GM21723 (cell line): ENCODE measurements around the gene YWHAE.
"Not testable (repeated sequence)": the region's sequence is repeated elsewhere in the genome, so short reads cannot be mapped to it uniquely, and the experiment has no call there.

ENCODE experiments used
- ATAC-seq: cut with Tn5 transposase; IDR thresholded peaks from one replicate; pipeline ENCODE4 v1.9.1; 2021; ENCODE audit warnings: mild to moderate bottlenecking, moderate library complexity; ENCODE audit not compliant: unreplicated experiment

YWHAE gene

DNA sequence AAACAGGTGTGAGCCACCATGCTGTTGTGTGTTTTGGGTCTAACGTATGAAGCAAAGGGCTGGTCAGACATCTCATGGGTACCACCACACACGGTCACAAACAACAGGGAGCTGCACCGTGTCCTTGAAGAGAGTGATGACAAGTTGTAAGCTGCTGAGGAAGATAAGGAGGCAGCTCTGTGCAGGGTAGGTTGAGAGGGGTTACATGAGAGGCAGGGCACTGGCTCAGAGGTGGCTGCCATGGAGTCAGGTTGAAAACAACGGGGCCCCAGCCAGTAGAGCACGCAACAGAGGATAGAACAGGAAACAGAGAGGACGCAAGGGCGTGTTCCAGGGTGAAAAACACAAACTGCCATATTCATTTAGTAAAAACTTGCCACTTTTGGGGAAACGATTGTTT, 68.3 kb downstream of the YWHAE start:
- no peak for ATAC-seq

DNA sequence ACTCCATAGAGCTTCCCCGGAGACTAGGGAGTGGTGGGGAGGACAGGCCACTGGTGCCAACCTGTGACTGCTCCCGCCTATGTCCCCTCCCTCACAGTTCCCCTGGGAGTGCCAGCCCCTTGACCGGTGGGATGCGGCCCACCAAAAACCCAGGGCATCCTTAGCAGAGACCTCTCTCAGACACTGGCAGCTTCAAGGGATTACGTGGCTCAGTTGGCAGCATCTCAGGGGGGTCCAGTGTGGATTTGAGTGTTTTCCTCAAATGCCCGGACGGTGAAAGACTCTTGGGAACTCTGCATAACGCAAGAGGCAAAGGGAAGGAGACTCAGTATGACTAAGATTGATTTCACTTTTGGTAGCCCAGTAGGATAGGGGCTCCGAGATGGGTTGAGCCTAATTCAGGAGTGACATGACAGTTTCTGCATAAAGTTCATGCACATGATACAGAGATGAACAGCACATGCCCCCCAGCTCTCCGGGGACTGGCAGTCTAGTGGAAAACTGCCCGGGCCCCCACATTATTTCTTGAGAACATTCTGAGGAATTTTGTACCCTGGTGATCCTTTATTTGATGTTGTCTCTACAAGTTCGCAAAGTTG, 70.2 kb downstream of the YWHAE start:
- no peak for ATAC-seq

- ATAC-seq = no peak
Measured at GRCh38 chr17:1328437-1328836, 71.6 kb downstream of the YWHAE start.

DNA sequence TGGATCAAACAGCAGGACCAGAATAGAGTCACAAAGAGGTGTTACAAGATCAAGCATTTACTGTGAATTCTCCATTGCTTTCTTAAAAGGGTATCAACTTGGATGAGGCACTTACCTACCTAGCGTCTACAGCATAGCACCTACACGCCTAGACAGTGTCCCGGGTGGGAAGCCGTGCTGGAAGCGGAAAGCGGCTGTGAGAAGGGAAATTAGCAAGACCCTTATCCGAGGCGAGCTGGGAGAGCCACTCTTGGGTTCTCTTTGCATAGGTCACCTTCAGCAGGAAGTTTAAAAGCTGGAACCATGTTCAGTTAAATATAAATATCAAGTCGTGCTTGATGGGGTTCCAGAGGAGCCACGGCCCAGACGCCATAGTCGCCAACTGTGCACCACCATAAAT, 74.3 kb downstream of the YWHAE start:
- no peak for ATAC-seq

DNA sequence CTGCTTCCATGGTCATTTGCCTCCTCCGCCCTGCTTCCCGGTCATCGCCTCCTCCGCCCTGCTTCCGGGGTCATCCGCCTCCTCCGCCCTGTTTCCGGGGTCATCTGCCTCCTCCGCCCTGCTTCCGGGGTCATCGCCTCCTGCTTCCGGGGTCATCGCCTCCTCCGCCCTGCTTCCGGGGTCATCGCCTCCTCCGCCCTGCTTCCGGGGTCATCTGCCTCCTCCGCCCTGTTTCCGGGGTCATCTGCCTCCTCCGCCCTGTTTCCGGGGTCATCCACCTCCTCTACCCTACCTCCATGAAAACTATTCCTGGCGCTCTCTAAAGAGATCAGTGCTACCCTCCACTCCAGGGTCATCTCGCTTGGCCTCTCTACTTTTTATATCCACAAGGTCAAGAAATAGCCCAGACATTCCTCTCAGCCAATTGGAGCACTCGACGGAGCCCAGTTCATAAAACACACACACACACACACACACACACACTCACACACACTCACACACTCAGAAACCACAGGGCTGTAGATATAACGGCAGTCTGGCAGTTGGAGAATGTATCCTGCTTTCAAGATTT, 75.7 kb downstream of the YWHAE start:
- no peak for ATAC-seq

DNA sequence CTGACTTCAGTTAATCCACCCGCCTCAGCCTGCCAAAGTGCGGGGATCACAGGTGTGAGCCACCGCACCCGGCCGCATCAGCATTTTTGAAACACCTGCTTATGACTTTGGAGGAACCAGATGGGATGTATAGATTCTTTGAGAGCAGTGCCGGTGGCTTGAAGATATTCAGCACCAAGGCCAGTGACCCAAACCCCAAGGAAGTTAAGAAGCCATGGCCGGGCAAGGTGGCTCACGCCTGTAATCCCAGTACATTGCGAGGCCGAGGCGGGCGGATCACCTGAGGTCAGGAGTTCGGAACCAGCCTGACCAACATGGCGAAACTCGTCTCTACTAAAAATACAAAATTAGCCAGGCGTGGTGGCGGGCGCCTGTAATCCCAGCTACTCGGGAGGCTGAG, 76.7 kb downstream of the YWHAE start:
- no peak for ATAC-seq

DNA sequence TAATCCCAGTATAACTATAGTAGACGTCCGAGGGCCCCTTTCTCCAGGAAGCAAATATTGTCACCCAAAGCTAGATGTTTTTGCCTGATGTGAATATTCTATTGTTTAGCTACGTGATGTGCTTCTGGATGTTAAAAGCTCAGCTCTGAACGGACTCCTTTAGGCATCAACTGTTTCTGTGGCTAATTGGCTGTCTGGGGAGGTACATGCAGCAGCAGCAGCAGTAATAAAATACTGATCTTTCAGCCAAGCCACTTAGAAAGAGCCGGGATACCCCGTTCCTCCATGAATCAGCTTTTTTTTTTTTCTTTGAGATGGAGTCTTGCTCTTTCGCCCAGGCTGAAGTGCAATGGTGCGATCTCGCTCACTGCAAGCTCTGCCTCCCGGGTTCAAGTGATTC, 77.5 kb downstream of the YWHAE start:
- ATAC-seq = no peak

GRCh38 chr17:1322014-1322428, 78.0 kb downstream of the YWHAE start:
- ATAC-seq = no peak

DNA sequence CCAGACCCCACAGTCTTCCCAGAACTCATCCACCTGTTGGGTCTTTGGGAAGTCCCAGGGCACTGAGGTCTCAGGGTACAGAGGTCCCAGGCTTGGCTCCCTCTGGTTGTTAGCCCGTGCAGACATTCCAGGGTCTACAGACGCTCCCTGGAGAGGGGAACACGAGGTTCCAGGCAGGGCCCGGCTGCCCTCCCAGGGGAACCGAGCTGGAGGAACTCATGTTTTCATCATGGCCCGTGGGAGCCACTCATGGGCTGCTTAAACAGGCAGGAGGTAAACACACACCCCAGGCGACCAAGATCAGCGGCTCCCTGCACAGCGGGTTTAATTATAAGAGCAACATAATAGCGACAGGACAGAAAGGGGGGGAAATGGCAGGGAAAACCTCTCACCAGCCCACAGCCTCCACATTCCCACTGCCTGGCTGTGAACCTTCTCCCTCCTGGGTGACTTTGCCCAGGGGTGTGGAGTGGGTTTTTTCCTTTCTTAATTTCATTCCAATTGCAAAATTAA, 84.1 kb downstream of the YWHAE start:
- ATAC-seq = no peak

- ATAC-seq = no peak
Measured at GRCh38 chr17:1315409-1315808, 84.6 kb downstream of the YWHAE start.

DNA sequence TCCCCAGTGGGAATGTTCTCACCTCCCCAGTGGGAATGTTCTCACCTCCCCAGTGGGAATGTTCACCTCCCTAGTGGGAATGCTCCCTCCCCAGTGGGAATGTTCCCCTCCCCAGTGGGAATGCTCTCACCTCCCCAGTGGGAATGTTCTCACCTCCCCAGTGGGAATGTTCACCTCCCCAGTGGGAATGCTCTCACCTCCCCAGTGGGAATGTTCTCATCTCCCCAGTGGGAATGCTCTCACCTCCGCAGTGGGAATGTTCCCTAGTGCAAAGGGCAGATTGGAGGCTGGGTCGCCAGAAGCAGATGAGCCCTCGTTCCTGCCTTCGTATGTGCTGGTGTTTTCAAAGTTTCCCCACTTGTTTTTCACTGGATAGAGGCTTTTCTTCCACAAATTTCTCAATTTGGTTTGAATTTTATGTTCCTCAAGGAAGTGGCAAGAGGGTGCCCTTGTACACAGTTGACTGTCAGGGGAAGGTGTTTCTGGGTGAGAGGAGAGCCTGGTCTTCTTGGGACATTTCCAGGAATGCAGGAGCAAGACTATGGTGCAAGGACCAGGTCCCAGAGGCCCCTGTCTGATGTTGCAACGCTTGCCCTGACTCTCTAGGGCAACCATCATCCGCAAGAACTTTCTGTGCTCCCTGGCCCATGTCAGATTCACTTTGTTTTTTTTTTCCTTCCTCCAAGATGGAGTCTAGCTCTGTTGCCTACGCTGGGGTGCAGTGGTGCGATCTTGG, 86.6 kb downstream of the YWHAE start:
- ATAC-seq = no peak

DNA sequence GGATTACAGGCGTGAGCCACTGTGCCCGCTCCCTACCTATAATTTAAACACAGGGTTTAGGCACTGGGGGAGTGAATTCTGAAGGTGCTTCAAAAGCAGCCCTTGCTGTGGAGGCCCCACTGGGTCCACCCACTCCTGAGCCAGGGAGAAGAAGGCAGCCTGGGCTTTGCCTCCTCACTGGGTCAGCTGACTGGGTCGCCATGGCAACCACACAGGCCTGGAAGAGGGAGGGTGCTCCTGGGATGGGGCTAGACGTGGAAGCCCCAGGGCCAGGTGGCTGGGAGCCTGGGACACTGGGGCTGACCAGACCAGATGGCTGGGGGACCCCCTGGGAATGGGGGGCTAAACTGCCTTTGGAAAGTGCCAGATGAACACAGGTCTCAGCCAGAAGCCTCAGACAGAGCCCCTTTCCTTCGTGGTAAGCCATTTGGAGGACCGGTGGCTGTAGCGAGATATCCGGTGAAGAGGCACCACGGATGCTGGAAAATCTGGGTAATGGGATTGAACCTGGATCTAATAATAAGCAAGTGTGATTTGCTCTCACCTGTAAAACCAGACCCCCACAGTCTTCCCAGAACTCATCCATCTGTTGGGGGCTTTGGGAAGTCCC, 87.7 kb downstream of the YWHAE start:
- no peak for ATAC-seq

DNA sequence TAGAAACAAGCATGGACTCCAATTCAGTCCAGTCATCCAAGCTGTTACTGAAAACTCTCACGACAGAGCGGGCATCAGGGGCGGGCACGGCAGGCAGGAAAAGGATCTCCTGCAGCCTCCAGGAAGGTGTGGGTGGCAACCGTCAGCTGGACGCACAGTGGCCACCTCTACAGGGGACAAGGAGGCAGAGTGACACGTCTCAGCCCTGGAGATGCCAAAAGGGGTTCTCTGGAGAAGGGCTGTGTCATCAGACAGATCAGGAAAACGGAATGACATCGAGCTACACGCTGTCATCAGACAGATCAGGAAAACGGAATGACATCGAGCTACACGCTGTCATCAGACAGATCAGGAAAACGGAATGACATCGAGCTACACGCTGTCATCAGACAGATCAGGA, 92.2 kb downstream of the YWHAE start:
- not testable (repeated sequence) for ATAC-seq

DNA sequence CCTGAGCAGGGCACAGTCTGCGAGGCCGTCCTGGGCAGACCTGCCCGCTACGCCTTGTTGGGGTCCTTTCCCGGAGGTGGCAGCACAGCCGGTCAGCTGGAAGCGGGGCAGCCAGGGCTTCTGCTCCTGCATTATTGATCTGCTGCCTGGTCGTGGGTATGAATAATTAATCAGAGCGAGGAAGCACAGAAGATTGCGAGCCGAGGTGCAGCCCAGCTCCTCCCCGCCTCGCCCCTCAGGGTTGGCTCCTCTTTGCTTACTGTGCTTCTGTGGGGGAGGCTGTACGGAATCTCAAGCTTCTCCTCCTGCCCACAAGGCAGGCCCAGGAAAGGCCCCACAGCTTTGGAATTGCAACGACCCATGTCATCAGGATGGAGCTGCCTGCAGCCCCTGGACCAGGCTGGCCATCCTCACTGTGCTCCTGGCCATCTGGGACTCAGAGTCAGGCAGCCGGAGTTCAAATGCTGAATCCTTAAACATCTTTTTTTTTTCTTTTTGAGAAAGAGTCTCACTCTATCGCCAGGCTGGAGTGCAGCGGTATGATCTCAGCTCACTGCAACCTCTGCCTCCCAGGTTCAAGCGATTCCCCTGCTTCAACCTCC, 95.0 kb downstream of the YWHAE start:
- ATAC-seq = no peak

DNA sequence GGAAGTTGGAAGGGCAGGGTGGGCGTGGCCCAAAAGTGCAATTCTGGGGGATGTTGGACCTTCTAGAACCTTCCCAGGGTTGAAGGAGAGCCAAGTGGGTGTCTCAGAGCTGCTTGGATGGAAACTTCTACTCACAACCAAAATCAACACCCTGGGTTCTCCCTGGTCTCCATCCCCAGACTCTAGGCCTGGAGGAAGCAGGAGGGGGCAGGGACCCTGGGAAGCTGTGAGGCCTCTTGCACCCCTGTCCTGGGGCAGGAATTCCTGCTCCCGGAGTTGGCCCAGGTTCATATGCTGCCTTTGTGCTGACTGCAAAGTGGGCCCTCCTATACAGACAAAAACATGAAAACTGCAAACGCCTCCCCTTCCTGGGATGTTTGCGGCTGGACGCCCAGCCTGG, 95.5 kb downstream of the YWHAE start:
- no peak for ATAC-seq

DNA sequence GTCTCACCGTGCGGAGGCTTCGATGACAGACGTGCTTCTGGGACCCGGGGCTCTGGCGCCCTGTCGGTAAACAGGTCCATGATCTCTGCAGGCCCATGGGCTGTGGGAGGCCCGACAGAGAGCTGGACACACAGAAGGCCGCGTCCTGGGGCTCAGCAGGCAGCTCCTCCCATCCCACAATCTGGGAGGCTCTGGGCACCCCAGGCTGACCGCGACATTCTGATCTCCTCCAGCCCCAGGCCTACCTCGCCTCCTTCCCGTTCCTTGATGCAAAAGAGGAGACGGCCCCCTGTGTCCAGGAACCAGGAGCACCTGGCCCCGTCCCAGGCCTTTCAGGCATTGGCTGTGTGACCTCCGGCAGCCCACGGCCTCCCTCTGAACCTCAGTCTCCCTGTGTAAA, 97.3 kb downstream of the YWHAE start:
- ATAC-seq = no peak

- ATAC-seq = no peak
Measured at GRCh38 chr17:1301546-1301945, 98.5 kb downstream of the YWHAE start.

DNA sequence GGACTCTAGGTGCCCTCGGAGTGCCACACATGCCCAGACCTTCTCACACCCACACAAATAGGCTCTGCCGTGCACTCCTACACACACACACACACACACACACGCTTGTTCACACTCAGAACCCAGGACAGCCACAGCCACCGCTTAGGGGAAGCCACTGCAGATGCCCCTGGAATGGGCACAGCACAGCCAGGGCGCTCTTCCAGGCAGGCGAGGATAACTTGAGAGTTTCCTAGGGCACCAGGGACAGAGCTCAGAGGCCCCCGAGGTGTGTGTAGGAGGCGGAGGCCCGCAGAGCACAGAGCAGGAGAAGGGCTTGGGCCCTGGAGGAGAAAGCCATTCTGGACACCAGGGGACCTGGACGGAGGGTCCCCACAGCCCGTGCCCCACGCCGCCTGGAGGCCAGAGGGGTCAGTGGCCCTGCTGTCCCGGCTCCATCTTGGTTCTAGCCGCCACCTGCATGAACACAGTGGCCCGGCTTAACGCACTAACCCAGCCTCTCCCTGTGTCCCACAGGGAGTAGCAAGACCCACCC, 99.6 kb downstream of the YWHAE start:
- ATAC-seq = no peak

- ATAC-seq = no peak
Measured at GRCh38 chr17:1299552-1300370, 100.3 kb downstream of the YWHAE start.

GRCh38 chr17:1298606-1299005, 101.4 kb downstream of the YWHAE start:
- no peak for ATAC-seq
